ENCODE data around the gene HSD17B14.

The HSD17B14 gene

GRCh38 chr19:48822514-48822913 is 13.8 kb downstream of the HSD17B14 start:
- DNase-seq = no peak

GRCh38 chr19:48821633-48822032 is 14.7 kb downstream of the HSD17B14 start:
- no peak for DNase-seq

GRCh38 chr19:48819366-48819816 is 16.9 kb downstream of the HSD17B14 start:
- DNase-seq = no peak

- DNase-seq = no peak
These were observed 18.0 kb downstream of the HSD17B14 start for GRCh38 chr19:48818234-48818820.

GRCh38 chr19:48817585-48818124 is 18.6 kb downstream of the HSD17B14 start:
- no peak for DNase-seq

GRCh38 chr19:48815870-48816501 is 20.3 kb downstream of the HSD17B14 start:
- DNase-seq = no peak

GRCh38 chr19:48814895-48815294 is 21.4 kb downstream of the HSD17B14 start:
- no peak for DNase-seq

GRCh38 chr19:48813123-48813913 is 23.0 kb downstream of the HSD17B14 start:
- DNase-seq = no peak

GRCh38 chr19:48812094-48812929 is 24.0 kb downstream of the HSD17B14 start:
- DNase-seq = peak; percentile 65

GRCh38 chr19:48810151-48810550 is 26.1 kb downstream of the HSD17B14 start:
- no peak for DNase-seq

- no peak for DNase-seq
These were observed 28.5 kb downstream of the HSD17B14 start for GRCh38 chr19:48807590-48808308.

- no peak for DNase-seq
These were observed 29.3 kb downstream of the HSD17B14 start for GRCh38 chr19:48806818-48807589.

GRCh38 chr19:48806518-48806817 is 29.8 kb downstream of the HSD17B14 start:
- DNase-seq = peak; percentile 34

GRCh38 chr19:48805452-48805851 is 30.8 kb downstream of the HSD17B14 start:
- DNase-seq = no peak

- DNase-seq = no peak
These were observed 31.8 kb downstream of the HSD17B14 start for GRCh38 chr19:48804496-48804895.

GRCh38 chr19:48802623-48803022 is 33.7 kb downstream of the HSD17B14 start:
- no peak for DNase-seq

- DNase-seq = no peak
These were observed 36.7 kb downstream of the HSD17B14 start for GRCh38 chr19:48799358-48800300.

- no peak for DNase-seq
These were observed 37.4 kb downstream of the HSD17B14 start for GRCh38 chr19:48798937-48799336.

GRCh38 chr19:48797103-48797502 is 39.2 kb downstream of the HSD17B14 start:
- no peak for DNase-seq
